HG03095 (cell line): ENCODE measurements around the gene ROBO1.
A peak's percentile ranks its signal among the peaks of the same experiment; 100 is the strongest.

Source experiments
- ATAC-seq: cut with Tn5 transposase; IDR thresholded peaks from one replicate; pipeline ENCODE4 v1.9.1; 2021; ENCODE audit warnings: moderate library complexity; ENCODE audit not compliant: unreplicated experiment

ROBO1 gene

GRCh38 chr3:79103307-79103706, 664.5 kb downstream of the ROBO1 start:
- ATAC-seq = no peak

DNA sequence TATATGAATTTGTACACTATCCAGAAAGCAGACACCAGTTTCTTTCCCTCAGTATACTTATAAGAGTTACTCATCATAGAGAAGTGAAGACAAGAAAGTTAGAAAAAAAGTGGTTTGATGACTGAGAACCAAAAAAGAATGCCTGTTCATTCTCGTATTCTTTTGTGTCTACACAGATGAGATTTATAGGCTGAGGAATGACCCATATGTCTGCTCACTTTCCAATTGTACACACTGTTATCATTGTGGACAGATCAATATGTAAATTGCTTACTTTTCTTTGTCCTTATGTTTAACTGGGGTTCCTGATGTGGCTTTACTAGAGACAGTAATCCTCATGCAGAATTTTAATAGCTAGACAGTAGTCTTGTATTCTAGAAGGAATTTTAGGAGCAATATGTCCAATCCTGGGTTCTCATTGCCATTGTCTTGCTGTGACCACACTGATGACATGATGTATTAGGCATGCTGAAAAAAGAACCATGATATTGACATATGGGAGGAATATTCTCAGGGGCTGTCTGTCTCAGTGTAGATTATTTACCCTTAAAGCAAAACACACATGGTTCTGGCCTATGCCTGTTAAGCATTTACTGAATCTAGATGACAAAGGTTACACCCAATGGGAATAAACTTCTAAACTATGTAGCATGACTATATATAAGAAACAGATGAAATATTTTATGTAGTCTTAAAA, 669.7 kb downstream of the ROBO1 start:
- no peak for ATAC-seq

DNA sequence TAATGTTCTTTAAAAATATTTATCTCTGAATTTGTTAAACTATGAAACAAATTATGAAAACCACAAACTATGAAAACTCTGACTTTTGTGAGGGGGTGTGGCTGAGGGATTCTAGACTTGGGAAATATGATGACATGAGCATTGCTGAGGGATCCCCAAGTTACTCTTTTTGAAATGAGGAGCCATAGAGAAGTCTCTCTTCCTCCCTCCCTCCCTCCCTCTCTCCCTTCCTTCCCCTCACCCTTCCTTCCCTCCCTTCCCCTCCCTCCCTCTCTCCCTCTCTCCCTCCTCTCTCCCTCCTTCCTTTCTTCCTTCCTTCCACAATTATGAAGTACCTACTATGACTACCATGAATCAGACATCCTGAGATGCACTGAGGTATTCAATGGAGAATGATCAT, 673.1 kb downstream of the ROBO1 start:
- ATAC-seq = no peak

DNA sequence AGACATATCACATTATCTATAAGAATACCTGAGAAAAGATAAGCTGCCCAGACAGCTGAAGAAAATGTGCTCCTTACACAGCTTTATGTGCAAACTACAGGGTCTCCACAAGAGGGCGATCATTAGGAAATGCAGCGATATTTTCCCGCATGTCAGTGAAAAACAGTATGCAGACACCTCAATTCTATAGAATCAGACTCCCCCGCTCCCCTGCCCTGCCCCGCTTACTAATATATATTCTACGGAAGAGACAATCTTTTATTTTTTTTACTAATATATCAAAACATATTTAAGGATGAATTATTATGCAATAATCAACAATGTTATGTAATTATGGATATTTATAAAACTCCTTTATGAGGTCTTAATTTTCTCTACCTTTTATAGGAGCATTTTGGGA, 681.3 kb downstream of the ROBO1 start:
- ATAC-seq = peak; percentile 91

GRCh38 chr3:79085171-79085570, 682.6 kb downstream of the ROBO1 start:
- ATAC-seq = no peak

- no peak for ATAC-seq
Measured at GRCh38 chr3:79081335-79081734, 686.5 kb downstream of the ROBO1 start.

DNA sequence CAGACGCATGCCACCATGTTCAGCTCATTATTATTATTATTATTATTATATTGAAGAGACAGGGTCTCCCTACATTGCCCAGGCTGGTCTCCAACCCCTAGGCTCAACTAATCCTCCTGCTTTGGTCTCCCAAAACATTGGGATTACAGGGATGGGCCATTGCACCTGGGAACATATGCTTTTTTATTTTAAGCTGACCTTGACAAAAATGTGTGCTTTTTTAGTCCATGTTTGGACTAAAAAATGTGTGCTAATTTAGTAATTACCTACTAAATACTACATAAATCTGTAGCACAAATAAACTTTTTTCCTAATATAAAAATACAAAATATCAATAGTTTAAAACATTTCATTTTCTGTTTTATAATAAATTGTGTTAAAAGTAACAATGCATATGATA, 693.2 kb downstream of the ROBO1 start:
- no peak for ATAC-seq

- ATAC-seq = no peak
Measured at GRCh38 chr3:79067734-79068133, 700.1 kb downstream of the ROBO1 start.

DNA sequence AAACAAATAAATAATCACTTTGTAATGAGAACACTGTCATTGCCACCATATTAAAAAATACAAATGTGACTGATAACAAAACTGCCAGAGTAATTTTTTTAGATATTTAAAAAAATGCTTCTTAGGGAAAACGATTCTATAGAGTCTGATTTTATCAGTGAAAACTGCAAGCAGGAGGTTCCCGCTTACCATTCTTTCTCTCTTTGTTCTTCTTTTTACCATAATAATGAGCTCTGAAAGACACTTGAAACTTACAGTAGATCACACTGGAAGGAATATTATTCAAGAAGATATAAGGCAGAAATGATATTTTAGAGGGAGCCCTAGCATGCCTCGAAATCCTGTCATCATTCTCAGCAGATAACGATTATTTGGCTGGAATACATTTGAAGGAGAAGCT, 701.3 kb downstream of the ROBO1 start:
- ATAC-seq = no peak

DNA sequence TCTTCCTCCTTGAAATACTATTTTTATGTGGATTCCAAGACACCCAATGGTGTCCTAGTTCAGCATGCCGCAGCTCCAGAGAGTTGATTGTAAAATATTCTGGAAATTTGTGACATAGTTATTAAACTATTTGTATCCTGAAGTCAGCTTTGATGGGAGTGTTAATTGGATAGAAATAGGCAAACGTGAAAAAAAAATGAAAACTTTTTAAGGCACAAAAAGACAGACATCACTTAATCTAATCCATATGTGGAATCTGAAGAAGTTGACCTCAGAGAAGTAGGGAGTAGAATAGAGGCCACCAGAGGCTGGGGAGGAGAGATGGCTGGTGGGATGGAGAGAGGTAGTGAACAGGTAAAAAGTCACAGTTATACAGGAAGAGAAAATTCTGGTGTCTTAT, 704.2 kb downstream of the ROBO1 start:
- no peak for ATAC-seq

DNA sequence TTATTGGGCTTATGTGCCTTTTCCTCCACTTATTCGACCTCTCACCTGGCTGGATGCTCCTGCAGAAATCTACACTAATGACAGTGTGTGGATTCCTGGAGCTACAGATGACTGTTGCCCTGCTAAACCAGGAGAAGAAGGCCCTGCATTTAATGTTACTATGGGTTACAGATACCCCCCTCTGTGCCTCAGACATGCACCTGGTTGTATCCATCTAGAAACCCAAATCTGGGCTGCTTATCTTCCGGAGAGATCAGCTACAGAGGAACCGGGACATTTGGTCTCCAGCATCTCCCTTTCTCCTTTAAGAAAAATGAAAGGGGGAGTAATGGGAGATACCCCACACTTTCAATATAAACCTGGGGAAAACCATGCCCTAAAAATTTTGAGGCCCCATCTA, 710.0 kb downstream of the ROBO1 start:
- ATAC-seq = no peak

GRCh38 chr3:79056498-79056897, 711.3 kb downstream of the ROBO1 start:
- ATAC-seq = no peak

DNA sequence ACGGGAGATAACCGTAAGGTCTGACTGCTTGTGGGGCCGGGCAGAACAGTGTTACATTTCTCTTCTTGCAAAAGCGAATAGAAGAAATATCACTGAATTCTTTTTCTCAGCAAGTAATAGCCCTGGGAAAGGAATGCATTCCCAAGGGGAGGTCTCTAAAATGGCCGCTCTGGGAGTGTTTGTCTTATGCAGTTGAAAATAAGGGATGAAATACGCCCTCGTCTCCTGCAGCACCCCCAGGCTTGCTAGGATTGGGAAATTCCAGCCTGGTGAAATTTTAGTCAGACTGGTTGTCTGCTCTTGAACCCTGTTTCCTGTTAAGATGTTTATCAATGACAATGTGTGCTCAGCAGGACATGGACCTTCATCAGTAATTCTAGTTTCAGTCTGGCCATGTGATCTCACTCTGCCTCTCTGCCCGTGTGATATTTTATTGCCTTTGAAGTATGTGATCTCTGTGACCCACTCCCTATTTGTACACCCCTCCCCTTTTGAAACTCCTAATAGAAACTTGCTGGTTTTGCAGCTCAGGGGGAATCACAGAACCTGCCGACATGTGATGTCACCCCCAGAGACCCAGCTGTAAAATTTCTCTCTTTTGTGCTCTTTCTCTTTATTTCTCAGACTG, 715.6 kb downstream of the ROBO1 start:
- ATAC-seq = no peak

- ATAC-seq = no peak
Measured at GRCh38 chr3:79047581-79047980, 720.2 kb downstream of the ROBO1 start.

DNA sequence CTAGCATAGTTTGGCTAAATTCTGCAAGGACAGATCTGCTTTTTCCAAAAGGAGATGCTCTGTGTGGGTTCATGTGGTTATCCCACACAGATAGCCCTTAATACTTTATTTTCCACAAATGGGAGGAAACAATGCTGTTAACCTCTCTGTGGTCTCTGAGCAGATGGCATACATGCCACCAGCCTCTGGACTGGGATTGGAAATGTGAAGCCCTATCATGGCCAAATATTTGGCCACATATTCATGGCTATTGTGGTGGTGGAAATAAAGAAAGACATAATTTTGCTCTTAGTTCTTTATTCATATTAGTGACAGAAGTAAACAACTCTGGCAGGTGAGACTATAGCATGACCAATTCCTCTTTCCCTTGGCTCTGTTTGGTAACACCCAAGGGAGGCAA, 726.2 kb downstream of the ROBO1 start:
- ATAC-seq = no peak

DNA sequence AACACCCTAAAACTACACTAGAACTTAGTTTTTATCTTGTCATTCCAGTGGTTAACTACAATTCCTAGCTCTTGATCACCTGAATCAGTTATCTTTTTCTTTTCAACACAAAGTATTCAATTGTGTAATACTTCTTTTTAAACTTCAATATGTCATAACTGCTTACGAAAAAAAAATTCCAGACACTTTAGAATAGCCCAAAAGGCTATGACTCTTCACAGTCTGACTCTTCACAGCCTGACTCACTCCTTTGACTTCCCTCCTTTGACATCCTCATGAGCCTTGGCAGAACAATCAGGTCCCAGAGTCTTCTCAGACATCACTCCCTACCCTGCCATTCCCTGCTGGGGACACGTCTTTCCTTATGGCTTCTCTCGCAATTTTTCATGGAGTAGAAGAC, 727.1 kb downstream of the ROBO1 start:
- no peak for ATAC-seq

DNA sequence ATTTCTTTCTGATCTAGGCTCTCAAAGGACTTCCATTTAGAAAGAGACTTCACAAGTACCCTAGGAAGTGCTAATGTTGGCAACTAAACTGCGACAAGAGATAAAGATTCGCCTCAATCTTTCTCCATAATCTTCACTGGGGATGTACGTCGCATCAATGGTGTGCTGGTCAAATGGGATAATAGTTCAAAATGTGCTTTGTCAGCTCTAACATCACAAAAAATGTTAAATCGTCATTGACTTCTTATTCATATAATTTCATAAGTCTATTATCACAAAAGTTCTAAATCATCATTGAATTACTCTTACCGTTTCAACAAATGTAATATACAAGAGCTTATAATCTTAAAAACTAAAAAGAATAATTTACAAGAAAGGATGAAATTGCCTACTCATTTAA, 727.7 kb downstream of the ROBO1 start:
- ATAC-seq = no peak

DNA sequence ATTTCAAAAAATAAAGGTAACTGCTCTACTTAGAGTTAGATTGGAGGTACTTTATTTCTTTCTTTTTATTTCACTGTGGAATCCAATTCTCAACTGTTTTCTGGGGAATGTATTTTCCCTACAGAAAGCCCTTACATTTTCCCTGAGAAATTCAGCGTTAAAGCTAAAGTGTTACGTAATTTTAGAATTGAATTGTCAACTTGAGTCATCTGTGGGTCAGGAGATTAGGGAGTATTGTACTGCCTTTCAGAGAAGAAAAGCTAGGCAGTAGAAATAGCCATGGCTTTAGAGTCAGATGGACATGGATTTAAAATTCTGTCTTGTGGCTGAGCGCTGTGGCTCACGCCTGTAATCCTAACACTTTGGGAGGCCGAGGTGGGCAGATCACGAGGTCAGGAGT, 728.6 kb downstream of the ROBO1 start:
- ATAC-seq = no peak

DNA sequence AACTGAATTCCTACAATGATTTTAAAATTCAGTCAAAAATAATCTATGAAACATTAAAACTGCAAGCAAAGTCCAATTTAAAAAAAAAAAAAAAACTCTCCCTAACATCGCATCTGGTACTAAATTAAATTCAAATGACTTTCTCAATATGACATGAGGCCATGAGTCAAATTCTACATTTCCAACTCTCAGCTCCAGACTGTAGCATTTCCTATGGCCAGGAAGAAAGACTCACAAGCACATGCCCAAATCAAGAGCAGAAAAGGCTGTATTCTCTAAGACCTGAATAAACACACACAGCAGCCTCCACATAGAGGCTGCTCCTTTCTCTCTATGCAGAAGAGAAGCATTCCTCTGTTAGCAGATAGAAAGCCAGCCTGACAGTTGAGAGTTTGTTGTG, 729.2 kb downstream of the ROBO1 start:
- ATAC-seq = no peak

DNA sequence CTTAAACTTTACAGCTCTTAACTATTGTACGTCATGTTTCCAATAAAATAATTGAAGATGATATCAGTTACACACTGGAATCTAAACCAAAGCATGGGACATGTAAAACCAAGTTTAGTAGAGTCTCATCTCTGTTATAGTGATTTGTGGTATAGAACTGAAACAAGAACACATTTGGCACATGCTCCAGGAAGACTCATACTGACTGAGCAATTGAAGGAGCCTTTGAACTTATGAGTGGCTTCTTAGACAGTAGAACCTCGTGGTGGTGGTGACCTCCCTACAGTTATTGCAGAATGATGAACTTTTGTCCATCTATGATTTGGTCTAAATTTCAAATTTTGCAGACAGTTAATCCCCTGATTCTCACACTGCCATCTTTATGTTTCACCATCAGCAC, 729.7 kb downstream of the ROBO1 start:
- no peak for ATAC-seq

DNA sequence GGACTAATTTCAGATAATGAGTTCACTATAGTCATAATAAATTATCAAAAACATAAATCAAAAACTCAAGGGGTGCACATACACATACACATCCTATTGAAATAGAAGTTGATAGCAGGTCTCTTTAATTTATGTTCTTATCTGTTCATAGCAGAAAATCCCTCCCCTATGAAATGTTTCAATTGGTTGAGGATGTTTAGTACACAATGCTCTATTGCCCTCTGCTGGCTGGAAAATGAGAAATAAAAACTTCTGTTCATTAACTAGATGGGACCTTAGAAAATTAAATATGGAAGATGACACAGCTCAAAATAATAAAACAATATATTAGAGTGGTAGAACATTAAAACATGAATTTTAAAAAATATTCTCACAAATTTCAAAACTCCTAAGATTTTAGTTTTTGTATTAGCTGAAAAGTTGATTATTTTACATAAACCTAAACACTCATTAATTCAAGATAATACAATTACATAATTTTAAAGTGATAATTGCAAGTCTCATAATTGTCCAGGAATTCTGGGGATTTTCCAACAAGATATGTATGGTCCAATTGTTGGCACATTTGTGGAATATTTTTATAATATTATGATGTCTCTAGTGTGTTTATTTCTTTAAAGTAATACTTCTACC, 735.0 kb downstream of the ROBO1 start:
- ATAC-seq = no peak

DNA sequence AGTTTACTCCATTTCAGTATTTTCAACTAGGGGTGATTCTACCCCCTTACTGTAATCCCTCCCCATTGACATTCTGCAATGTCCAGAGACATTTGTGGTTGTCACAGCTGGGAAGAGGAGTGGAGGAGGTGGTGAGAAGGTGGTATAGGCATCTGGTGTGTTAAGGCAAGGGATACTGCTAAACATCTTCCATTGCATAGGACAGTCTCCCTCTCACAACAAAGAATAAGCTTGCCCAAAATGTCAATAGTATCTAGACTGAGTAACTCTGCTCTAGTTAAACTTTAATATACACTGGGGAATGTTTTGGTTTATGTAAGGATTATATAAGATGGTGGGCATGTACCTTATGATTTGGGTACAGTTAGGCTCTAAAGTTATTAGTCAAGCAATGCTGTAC, 737.6 kb downstream of the ROBO1 start:
- no peak for ATAC-seq

- ATAC-seq = no peak
Measured at GRCh38 chr3:79028916-79029315, 738.9 kb downstream of the ROBO1 start.
